ENCODE measurements around the gene PAXIP1. TPM values are rescaled to one million over a fixed set of nuclear protein-coding genes. Genes with fewer than 3 reads are reported as not detected.
"Not testable (repeated sequence)": the region's sequence is repeated elsewhere in the genome, so short reads cannot be mapped to it uniquely, and the experiment has no call there.

The PAXIP1 gene
- total RNA-seq, 2 donors from 2014 or later: 11.2 to 20.4 TPM

GRCh38 chr7:154928136-154929005 lies 74.6 kb downstream of the PAXIP1 start:
- no peaks in the 10 kb centered on the region for H3K27me3 ChIP-seq
- H3K9me3 ChIP-seq: no peaks in the 10 kb centered on the region
- H3K36me3 ChIP-seq: no peaks in the 10 kb centered on the region
- intact Hi-C loops (cut with DNase I): loop anchor here (5.0 kb wide), 2 partner anchors 74 to 264 kb away; partner anchors contain the start of gene PAXIP1
- H3K4me3 ChIP-seq: peak overlapping the region; percentile 55
- peak overlapping the region; percentile 77 to 88 for H3K9ac ChIP-seq (ENCODE audit: low read depth in 2 of 2, low read length in 2 of 2)
- no peaks in the 10 kb centered on the region for H3K4me1 ChIP-seq
- DNase-seq: peak; percentile 40
- TF ChIP-seq CTCF (IDR thresholded peaks at IDR 0.05): no peak
- H3K27ac ChIP-seq: peak overlapping the region; percentile 91

- Histone ChIP-seq H3K4me1 (no peaks in the 10 kb centered on the region), H3K9ac (ENCODE audit: low read depth in 2 of 2, low read length in 2 of 2) (peak overlapping the region; percentile 61 to 88), H3K4me3 (peak overlapping the region; percentile 55), H3K27ac (peak overlapping the region; percentile 91), H3K27me3 (no peaks in the 10 kb centered on the region), H3K36me3 (no peaks in the 10 kb centered on the region), H3K9me3 (no peaks in the 10 kb centered on the region)
- peak; percentile 87 for DNase-seq
- intact Hi-C loops (cut with DNase I): loop anchor here (2.0 to 5.0 kb wide), 3 partner anchors 75 to 417 kb away; partner anchors contain the start of gene PAXIP1
- peak; percentile 51 for TF ChIP-seq CTCF (IDR thresholded peaks at IDR 0.05)
These were observed 75.2 kb downstream of the PAXIP1 start for GRCh38 chr7:154927624-154928125.

- H3K27me3 ChIP-seq; intact Hi-C loops (cut with DNase I); H3K9me3 ChIP-seq; H3K4me1 ChIP-seq; H3K27ac ChIP-seq; H3K4me3 ChIP-seq; H3K36me3 ChIP-seq; H3K9ac ChIP-seq (ENCODE audit: low read depth in 2 of 2, low read length in 2 of 2); DNase-seq: not testable (repeated sequence)
These were observed 80.5 kb downstream of the PAXIP1 start for GRCh38 chr7:154922472-154922871.

GRCh38 chr7:154919344-154920225 lies 83.3 kb downstream of the PAXIP1 start:
- TF ChIP-seq CTCF (IDR thresholded peaks at IDR 0.05): no peak
- H3K27ac ChIP-seq: no peak overlapping the region
- no peaks in the 10 kb centered on the region for H3K36me3 ChIP-seq
- no peaks in the 10 kb centered on the region for H3K9me3 ChIP-seq
- no peak for DNase-seq
- H3K4me3 ChIP-seq: no peak overlapping the region
- intact Hi-C loops (cut with DNase I): no loop called here
- no peak overlapping the region for H3K9ac ChIP-seq (ENCODE audit: low read depth in 2 of 2, low read length in 2 of 2)
- peaks cover 7% of the 10 kb centered on the region for H3K27me3 ChIP-seq
- no peaks in the 10 kb centered on the region for H3K4me1 ChIP-seq

GRCh38 chr7:154918741-154919140 lies 84.2 kb downstream of the PAXIP1 start:
- H3K4me1 ChIP-seq: no peaks in the 10 kb centered on the region
- intact Hi-C loops (cut with DNase I): no loop called here
- DNase-seq: no peak
- H3K27me3 ChIP-seq: peaks cover 14% of the 10 kb centered on the region
- H3K27ac ChIP-seq: no peak overlapping the region
- H3K36me3 ChIP-seq: no peaks in the 10 kb centered on the region
- H3K9ac ChIP-seq (ENCODE audit: low read depth in 2 of 2, low read length in 2 of 2): no peak overlapping the region
- TF ChIP-seq CTCF (IDR thresholded peaks at IDR 0.05): no peak
- H3K4me3 ChIP-seq: no peak overlapping the region
- H3K9me3 ChIP-seq: no peaks in the 10 kb centered on the region

Data from colonic mucosa (tissue), 4 donors.